Activated gamma-delta T cell (primary cell): Measurements from ENCODE around the gene FAAP20.

Experiments
- DNase-seq: peaks from one replicate; lab custom pipeline; 2025; lab: John Stamatoyannopoulos, UW

Gene FAAP20

DNA sequence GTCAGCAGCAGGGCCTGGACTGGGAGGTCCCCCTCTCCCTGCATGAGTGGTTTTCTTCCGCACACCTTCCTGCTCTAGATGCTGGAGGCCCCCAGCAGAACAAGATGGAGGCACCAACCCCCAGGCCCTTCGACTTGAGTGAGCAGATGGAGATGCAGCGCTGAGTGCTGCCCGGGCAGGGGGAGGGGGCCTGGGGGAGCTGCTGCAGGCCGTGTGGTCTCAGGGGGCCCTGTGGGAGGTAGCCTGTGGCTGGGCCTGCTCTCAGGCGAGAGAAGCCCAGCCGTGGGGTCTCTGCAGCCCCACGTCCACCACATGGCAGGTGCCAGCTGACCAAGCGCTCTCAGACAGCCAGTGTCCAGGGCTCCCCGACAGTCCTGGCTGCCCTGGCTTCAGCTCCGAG lies 1.2 kb upstream of the FAAP20 start:
- DNase-seq: no peak

DNA sequence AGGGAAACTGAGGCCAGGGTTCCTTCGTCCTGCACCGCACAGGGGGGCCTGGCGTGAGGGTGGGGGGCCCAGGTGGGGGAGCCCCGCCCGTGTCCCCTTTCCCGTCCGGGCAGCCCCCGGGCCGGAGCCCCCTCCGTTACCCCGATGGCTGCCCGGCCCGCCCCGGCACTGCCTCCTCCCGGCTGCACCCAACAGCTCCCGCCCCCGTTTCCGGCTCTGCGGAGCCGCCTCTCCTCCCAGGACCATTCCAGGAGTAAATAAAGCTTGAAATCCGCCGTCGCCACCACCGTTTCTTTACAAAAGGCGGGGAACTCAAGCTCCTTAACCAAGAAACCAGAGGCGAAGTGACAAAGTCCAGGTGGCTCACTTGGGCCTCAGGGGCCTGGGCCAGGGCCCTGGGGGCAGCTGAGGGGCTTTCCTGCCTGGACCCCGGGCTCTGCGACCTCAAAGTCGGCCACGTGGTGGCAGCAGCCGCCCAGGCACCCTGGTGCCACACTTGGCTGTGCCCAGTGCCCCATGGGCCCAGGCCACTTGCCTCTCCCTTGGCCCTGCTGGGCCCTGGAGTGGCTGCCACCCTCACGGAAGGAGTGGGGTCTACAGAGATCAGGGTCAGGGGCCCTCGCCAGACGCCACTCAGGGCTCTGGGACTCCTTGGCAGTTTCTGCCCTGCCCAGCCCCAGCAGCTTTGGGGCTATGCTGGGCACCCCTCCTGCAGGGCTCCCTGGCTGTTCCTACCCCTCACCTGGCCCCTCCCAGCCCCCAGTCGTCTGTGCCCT lies 514 bp upstream of the FAAP20 start:
- peak; percentile 80 for DNase-seq

DNA sequence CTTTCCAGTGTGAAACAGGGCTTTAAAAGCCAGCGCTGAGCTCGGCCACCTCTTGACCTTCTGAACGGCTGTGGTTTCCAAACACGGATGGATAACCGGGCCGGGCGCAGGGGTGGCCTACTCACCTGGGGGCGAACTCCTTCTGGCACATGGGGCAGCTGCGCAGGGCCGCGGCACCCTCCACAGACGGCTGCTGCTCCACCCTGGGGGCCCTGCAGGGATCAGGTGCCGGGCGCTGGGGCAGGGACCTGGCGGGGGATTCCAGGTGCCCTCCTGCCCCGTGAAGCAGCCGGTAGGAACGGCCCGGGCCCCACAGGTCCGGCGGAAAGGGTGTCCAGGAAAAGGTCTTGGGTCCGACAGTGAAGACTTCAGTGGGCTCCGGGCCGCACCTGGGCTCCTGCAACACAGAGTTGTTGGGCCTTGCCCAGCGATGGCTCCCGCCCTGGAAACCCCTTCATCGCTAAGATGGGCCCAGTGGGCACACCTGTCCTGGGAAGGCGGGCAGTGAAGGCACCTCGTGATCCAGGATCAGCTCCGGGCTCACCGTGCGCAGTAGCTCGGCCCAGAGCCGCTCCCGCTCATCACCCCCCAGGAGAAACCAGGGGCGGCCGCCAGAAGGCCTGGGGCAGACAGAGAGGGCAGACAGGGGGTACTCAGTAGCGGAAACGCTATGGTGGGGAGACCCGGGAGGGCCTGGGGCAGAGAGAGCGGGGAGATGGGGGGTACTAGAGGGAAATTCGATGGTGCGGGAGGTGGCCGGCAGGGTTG lies 874 bp downstream of the FAAP20 start:
- no peak for DNase-seq

DNA sequence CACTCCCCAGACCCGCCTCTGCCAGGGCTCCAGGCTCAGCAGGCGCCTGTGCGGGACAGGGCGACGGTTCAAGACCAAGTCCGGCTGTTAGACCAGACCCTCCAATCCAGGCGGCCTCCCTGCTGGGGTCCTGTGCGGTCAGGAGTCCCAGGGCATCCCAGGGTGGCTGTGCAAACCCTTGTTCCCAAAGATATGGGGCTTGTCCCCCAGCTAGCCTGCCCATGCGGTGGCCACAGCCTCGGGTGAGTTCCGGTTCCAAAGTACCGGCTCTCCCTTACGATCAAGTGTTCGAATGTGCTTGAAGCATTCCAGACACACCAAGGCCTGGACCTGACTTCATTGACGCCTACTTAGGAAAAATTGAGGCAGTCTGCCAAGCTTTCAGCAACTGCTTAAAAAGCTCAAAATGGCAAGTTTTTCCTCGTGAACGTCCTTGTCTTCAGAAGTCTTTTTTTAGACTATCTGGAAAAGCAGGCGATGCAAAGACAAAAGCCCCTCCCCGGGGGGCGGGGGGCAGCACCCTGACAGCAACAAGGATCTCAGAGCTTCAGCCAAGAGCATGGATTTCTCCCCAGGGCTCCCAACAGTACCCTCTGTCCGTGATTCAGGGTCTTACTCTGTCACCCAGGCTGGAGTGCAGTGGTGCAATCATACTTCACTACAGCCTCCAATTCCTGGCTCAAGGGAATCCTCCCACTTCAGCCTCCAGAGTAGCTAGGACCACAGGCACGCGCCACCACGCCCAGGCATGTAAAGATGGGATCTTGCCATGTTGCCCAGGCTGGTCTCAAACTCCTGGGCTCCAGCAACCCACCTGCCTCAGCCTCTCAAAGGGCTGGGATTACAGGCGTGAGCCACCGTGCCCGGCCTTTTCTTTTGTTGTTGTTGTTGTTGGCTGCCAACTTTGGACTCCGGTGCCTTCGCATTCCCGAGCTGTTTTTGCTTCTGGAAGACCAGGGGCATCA lies 2.3 kb downstream of the FAAP20 start:
- no peak for DNase-seq

DNA sequence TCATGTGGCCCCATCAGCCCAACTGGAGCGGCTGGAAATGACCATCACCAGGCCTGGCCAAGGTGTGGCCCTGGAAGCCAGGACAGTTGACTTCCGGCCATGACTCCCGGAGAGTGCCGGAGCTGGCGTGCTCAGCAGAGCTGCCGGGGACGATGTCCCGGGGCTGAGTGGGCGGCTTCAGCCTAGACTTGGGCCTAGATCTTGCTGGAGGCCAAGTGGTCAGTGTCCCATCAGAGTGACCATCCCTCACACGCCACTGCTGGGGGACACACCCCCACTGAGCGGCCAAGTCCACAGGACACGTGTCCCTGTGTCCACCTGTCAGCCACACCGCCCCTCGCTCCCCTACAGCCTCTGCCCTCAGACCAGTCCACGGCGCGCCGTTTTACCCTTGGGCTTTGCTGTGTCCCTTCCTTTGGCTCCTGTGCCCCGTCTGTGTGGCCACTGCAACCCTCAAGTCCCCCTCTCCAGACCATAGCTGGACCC lies 4.0 kb downstream of the FAAP20 start:
- DNase-seq: no peak

DNA sequence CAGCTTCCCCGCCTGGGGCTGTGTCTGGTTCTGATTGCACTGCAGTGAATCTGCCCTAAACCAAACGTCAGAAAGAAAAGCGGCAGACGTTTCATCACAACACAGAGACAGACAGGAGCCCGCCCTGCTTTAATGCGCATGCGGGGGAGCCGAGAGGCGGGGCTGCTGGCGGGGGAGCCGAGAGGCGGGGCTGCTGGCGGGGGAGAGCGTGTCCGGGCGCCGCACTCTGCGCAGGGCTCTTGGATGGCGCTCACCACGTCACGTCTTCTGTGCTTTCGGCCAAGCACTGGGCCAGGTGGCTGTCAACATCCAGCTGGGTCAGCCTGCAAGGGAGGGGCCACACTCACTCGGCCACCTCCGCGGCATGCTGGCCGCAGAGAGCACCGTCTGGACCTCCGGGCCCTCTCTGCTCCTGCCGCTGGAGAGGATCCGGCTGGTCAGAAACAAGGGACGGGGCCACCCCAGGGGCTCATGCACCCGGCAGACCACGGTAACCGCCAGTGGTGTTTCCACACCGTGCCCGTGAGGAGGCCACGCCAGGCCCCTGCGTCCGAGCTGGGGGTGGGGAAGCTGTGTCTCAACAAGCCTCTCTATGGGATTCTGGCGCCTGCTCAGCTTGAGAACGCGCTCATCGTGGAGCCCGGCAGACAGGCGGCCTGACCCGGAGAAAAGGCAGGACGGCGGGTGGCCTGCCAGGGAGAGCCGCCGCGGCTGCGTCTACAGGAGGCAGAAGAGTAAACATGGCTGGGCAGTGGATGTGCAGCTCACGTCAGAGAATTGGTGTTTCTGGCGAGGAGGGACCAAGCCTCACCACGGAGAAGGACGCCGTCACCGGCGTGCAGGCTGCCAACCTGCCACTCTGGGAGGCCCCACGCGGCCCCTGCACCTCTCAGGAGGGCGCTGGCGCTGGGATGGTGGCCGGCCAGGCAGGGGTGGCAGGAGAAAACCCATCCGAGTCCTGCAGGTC lies 4.8 kb downstream of the FAAP20 start:
- DNase-seq: peak; percentile 86

DNA sequence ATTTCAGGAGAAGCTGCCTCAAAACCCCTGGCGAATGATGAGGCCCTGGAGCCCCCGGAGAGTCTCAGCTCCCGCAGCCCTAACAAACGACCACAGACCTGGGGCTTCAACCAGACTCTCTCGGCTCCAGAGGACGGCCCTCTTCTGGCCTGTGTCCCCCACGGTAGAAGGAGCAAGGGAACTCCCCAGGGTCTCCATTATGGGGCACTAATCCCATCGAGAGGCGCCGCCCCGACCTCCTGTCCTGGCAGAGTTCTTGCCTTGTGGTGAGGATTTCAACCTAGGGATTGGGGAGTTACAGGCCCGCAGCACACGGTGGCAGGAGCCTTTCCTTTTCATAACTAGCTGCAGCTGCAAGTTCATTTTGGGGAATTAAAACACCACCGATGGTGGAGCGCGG lies 6.2 kb downstream of the FAAP20 start:
- no peak for DNase-seq

DNA sequence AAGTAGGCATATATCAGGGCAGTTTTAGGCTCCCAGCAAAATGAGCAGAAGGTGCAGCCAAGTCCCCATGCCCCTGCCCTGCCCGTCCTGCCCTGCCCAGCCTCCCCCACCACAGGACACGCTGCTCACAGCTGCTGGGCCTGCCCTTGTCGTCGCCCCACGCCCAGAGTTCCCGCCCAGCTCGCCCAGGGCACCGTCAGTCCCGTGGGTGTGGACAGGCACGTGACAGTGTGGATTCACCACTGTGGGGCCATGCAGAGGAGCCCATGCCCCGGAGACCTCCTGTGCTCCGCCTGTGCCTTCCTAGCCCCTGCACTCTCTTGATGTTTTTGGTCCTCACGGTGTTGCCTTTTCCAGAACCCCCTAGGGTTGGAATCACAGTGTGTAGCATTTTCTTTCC lies 7.0 kb downstream of the FAAP20 start:
- DNase-seq: no peak

DNA sequence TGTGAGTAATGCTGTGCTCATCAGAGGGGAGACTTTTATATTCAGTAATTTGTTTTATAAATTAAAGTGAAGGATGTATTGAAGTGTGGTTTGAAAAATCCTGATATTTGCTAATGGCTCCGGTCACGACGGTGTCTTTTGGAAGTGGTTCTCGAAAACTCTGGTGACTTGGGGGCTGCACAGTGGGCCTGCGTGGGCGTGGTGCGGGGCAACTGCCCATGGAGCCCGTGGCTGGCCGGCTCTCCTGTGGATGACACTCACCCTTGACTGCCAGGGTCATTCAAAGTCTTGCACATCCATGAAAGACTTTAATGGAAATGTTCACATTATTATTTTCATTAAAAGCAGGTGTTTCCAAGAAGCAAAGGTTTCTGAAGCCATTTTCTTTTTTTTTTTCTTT lies 7.7 kb downstream of the FAAP20 start:
- DNase-seq: no peak

DNA sequence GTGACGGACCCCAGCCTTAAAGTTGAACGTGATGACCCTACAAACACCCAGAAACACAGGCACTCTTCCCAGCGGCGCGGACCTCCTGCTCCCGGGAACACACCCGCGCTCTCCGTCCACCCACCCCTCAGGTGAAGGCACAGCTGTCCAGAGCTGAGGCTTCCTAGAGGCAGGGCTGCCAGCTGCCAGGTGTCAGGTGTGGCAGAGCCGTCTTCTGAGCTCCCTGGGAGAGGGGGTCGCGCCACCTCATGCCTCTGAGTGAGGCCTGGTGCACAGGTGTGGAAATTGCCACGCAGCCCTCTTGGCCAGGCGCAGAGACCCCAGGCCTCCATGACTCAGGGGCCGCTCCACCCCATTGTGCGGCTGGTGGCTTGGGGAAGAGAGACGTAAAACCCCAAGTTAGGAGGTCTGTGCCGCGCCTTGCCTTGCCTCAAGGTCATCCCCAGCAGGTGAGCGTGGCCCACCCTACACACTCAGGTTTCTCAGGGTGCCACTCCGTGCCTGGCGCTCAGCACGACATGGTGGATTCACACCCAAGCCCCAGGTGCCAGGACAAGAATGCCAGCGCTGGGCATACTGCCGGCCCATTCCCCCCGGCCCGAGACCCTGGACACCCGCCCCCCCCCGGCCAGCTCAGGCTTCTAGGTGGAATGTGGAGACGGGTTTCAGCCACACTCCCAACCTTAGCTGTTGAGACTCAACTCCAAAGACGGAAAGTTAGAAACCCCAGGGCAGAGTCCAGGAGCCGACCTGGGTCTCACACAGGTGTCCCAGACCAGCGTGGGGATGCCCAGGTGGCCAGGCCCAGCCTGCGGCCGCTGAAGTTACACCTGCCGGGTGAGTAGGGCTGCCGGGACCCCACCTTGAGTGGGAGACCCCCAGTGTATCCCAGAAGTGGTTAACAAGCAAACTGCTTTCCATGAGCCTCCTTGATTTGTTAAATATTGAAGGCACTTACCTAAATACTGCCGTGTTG lies 8.4 kb downstream of the FAAP20 start:
- no peak for DNase-seq

DNA sequence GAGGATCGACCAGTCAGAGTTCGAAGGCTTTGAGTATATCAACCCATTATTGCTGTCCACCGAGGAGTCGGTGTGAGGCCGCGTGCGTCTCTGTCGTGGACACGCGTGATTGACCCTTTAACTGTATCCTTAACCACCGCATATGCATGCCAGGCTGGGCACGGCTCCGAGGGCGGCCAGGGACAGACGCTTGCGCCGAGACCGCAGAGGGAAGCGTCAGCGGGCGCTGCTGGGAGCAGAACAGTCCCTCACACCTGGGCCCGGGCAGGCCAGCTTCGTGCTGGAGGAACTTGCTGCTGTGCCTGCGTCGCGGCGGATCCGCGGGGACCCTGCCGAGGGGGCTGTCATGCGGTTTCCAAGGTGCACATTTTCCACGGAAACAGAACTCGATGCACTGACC lies 9.6 kb downstream of the FAAP20 start:
- DNase-seq: no peak

DNA sequence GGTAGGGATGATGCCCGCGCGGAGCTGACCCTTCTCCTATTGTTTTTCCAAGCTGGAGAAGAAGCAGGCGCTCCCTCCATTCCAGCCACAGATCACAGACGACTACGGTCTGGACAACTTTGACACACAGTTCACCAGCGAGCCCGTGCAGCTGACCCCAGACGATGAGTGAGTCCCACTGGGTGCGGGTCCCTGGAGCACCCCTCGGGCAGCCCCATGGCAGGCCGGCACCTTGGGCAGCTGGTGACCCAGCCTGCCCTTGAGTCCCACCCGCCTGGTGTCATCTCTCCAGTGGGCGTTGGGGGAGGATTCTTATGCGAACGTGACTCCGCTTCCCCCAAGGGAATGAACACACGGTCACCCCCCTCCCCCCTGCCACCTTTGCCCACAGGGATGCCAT lies 10.0 kb downstream of the FAAP20 start:
- no peak for DNase-seq

DNA sequence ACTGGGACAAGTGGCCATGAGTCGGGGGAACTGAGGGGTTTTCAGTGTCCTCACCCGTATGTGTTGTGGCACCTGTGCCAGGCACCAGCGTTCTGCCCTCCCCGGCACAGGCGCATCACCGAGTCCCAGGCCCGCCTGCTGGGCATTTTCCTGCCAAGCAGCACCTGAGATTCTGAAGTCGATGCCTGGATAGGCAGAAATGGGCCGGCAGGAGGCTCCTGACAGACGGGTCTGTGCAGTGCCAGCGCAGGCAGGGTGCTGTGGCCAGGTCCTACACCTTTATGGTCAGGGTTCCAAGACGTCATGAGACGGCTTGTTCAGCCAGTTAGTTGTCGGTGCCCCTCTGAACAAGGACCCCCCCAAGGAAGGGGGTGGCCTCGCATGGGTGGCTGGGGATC lies 10.6 kb downstream of the FAAP20 start:
- DNase-seq: no peak

DNA sequence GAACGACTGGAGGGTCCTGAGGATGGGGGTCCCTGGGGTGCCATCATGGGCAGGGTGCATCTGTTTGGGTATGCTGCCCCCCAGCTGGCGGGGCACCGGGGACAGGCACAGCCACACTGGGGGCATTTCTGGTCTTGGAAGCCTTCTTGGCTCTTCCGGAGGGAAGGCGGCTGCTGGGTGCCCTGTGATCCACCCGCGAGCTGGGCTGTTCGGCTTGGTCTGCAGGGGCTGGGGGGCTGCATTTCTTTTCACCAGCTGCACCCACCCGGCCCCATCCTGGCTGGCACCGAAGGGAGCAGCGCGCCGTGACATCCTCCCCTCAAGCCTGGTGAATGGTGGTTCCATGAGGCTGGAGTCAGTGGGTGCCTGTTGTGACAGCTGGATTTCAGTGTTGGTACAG lies 12.2 kb downstream of the FAAP20 start:
- DNase-seq: no peak

DNA sequence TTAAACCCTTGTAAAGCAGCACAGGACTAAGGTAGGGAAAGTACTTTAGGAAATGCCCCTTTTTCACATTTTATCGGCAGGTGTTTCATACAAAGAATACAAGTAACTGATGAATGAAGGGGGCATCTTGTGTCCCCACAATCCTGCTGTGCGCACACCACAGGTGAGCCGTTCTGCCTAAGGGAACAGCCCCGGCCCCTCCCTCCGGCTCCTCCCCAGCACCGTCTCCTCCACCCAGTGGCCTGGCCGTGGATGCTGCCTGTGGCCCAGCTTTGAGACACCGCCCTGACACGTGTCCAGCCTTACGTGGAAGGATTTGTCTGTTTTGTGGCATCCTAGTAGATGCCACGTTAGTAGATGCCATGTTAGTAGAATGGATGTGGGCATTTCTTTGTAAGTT lies 12.8 kb downstream of the FAAP20 start:
- DNase-seq: no peak

DNA sequence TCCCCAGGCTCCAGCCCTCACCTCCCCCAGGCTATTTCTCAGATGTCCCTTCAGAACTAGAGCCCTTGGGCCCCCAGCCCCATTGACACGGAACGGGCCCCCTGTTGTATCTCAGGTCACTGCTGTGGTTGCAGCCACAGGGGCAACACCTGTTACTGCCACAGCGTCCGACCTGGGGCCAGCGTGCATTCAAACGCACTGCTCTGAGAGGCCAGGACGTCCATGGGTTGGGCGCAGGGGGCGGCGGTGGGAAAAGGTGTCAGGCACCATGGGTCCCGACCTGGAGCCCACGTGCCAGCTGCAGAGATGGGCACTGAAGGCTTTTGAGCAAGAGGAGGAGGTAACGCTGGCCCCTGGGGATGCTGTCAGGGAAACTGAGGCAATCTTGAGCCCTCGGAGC lies 13.3 kb downstream of the FAAP20 start:
- DNase-seq: no peak

DNA sequence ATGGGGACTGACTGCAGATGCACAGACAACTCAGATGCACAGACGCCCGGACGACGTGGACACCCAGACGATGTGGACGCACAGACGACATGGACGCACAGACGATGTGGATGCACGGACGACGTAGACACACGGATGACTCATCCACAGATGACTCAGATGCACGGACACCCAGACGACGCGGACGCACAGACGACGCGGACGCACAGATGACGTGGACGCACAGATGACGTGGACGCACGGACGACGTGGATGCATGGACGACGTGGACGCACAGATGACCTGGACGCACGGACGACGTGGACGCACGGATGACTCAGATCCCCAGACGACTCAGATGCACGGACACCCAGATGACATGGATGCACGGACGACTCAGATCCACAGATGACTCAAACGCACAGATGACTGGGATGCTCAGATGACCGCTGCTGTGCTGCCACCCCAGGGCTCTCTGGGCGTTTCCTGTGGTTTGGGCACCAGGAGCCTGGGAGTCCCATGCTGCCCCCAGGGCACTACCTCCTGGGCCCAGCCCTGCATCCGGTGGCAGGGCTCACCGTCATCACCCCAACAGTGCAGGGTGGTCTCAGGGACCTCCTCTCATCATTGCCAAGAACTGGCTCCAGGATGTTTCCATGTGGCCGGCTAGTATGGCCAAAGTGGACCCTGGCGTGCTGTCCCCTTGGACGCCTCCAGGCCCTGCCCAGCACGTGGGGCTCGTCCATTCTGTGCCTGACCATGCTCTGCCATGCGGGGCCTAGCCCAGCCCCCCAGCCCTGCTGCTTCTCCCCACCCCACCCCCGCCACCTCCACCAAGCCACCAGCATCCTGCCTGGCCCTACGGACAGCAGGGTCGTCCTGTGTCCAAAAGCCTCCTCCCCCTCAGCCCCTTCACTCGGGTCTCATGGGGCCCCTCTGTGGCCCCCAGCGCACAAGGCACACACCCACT lies 14.0 kb downstream of the FAAP20 start:
- DNase-seq: no peak

DNA sequence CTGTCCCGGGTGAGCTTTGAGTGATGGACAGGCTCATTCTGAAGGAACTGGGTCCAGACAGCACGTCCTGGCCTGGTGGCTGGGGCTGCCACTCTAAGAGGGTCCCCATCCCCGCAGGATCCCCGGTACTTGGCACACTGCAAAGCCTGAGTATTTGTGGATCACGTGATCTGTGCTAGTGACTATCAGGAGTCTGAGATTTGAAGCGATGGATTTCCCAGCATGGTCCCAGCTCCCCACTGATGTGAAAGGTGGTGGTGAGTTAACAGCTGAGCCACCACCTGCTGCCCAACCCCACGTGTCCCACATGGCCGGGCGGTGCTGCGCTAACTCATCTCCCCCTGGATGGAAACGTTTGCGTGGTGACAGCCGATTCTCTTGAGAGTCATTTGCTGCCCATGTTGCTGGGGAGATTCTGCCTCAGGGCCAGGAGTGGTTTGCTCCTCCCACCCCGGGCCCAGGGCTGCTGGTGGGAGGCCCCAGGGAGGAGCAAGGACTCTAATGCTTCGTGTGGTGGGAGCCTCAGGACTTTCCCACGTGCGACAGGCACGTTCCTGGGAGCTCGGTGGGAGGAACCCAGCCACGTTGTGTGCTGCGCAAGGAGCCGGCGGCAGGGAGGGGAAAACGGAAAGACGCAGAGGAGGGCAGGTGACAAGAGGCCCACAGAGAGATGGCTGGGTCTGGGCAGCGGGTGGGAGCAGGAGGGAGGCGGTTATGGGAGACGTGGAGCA lies 15.1 kb downstream of the FAAP20 start:
- DNase-seq: no peak
